HCT116 (cell line): Measurements from ENCODE around the gene NSMCE4A. TPM values are rescaled to one million over a fixed set of nuclear protein-coding genes. Genes with fewer than 3 reads are reported as not detected.
"Not testable (repeated sequence)": the region's sequence is repeated elsewhere in the genome, so short reads cannot be mapped to it uniquely, and the experiment has no call there.

ENCODE experiments used
- ATAC-seq: fragments of 200-7000 bp; cut with Tn5 transposase; 2 replicates; pipeline ENCODE4 v1.9.1; 2020; ENCODE audit warnings: mild to moderate bottlenecking, moderate library complexity
- BruUV-seq: library from RNA; stranded (reverse); fragments of 400-500 nt; replicated peaks from 2 replicates; lab custom pipeline; 2021; lab: Mats Ljungman, UMichigan
- CTCF ChIA-PET: fragments of 300-600 bp; sonication (Branson Sonifier 250); formaldehyde crosslinking; loops from one replicate; lab custom pipeline; 2021; ENCODE audit warnings: antibody characterized with exemption; lab: Charles Lee
- POLR2A ChIA-PET: fragments of 300-600, 350-600 bp; sonication (Branson Sonifier 250); formaldehyde crosslinking; loops from one replicate; lab custom pipeline; 2021; ENCODE audit warnings: antibody characterized with exemption; lab: Charles Lee
- RAD21 ChIA-PET, 2 experiments: fragments of 300-600 bp; sonication (Branson Sonifier 250); formaldehyde crosslinking; loops; one replicate each; lab custom pipeline; 2023; ENCODE audit warnings: low total read pairs in 2 of 2; ENCODE audit not compliant: uncharacterized antibody in 2 of 2, unreplicated experiment in 2 of 2, low non-redundant PET in 1 of 2; lab: Charles Lee
- DNase-seq: peaks from one replicate; pipeline ENCODE4 v3.0.0-alpha.2; 2010; ENCODE audit warnings: low read depth, low spot score
- H2AFZ ChIP-seq: fragments of 200-600 bp; shearing (Covaris generic), sonication (generic); 2 replicates; pipeline ENCODE4 v1.6.1; 2017; ENCODE audit warnings: low read depth, mixed run types, mixed read lengths, antibody characterized with exemption, low read length; ENCODE audit not compliant: poor library complexity, severe bottlenecking
- H3K27ac ChIP-seq: 2 replicates; pipeline ENCODE4 v1.5.1; 2012; ENCODE audit warnings: low read depth, low read length
- H3K27me3 ChIP-seq: fragments of 200-600 bp; sonication (generic); 2 replicates; pipeline ENCODE4 v1.6.1; 2016; ENCODE audit warnings: mixed run types, low read length, mixed read lengths; ENCODE audit not compliant: insufficient read depth
- H3K36me3 ChIP-seq, 2 experiments: fragments of 200-500 bp in 1 of 2; fragments of 200-600 bp in 1 of 2; sonication (Bioruptor generic) in 1 of 2; sonication (generic) in 1 of 2; 2 replicates each; pipeline versions ENCODE4 v1.5.1 to v1.6.1; 2014 to 2016; ENCODE audit warnings: low read length in 2 of 2, inconsistent platforms in 1 of 2, mixed read lengths in 1 of 2, mixed run types in 1 of 2; ENCODE audit not compliant: insufficient read depth in 2 of 2, control insufficient read depth in 1 of 2
- H3K4me1 ChIP-seq, 2 experiments: fragments of 200-600 bp in 1 of 2; sonication (generic) in 1 of 2; 2 replicates each; pipeline versions ENCODE4 v1.5.1 to v1.6.1; 2012 to 2017; ENCODE audit warnings: low read length in 2 of 2, inconsistent platforms in 1 of 2, mild to moderate bottlenecking in 1 of 2, mixed read lengths in 1 of 2, mixed run types in 1 of 2, moderate library complexity in 1 of 2; ENCODE audit not compliant: insufficient read depth in 2 of 2, control insufficient read depth in 1 of 2
- H3K4me2 ChIP-seq: fragments of 200-600 bp; sonication (generic); 2 replicates; pipeline ENCODE4 v1.6.1; 2017; ENCODE audit warnings: mixed run types, low read length, mixed read lengths
- H3K4me3 ChIP-seq, 2 experiments: fragments of 200-600 bp in 1 of 2; sonication (generic) in 1 of 2; replicated peaks in 1 of 2; 2 replicates each; pipeline ENCODE4 v1.5.1; 2011 to 2016; ENCODE audit warnings: low read length in 2 of 2, control low read depth in 1 of 2, low read depth in 1 of 2, mild to moderate bottlenecking in 1 of 2, mixed read lengths in 1 of 2, mixed run types in 1 of 2
- H3K79me2 ChIP-seq: fragments of 200-600 bp; sonication (generic); 2 replicates; pipeline ENCODE4 v1.6.1; 2017; ENCODE audit warnings: mild to moderate bottlenecking, mixed run types, low read length, moderate library complexity, mixed read lengths; ENCODE audit not compliant: insufficient read depth
- H3K9ac ChIP-seq: fragments of 200-600 bp; sonication (generic); 2 replicates; pipeline ENCODE4 v1.6.1; 2016; ENCODE audit warnings: low read length, mixed read lengths
- H3K9me2 ChIP-seq: fragments of 200-600 bp; sonication (generic), shearing (Covaris generic); 2 replicates; pipeline ENCODE4 v1.6.1; 2017; ENCODE audit warnings: mixed run types, mild to moderate bottlenecking, moderate library complexity; ENCODE audit not compliant: insufficient read depth
- H3K9me3 ChIP-seq, 2 experiments: fragments of 200-500 bp in 1 of 2; fragments of 200-600 bp in 1 of 2; sonication (Bioruptor generic) in 1 of 2; sonication (generic) in 1 of 2; 2 replicates each; pipeline ENCODE4 v1.6.1; 2014 to 2017; ENCODE audit warnings: low read length in 2 of 2, mixed read lengths in 2 of 2, inconsistent platforms in 1 of 2, low read depth in 1 of 2, mild to moderate bottlenecking in 1 of 2, mixed run types in 1 of 2, moderate library complexity in 1 of 2; ENCODE audit not compliant: control insufficient read depth in 1 of 2, insufficient read depth in 1 of 2
- H4K20me1 ChIP-seq: fragments of 200-600 bp; sonication (generic), shearing (Covaris generic); 2 replicates; pipeline ENCODE4 v1.6.1; 2017; ENCODE audit warnings: mixed run types, mild to moderate bottlenecking, moderate library complexity; ENCODE audit not compliant: insufficient read depth
- CBX3 ChIP-seq: IDR thresholded peaks from 2 replicates; pipeline ENCODE4 v1.6.1; 2012; ENCODE audit warnings: low read depth
- CEBPB ChIP-seq: IDR thresholded peaks from 2 replicates; pipeline ENCODE4 v1.6.1; 2012; ENCODE audit warnings: low read depth
- EGR1 ChIP-seq: IDR thresholded peaks from 2 replicates; pipeline ENCODE4 v1.6.1; 2012; ENCODE audit warnings: low read depth
- ELF1 ChIP-seq: IDR thresholded peaks from 2 replicates; pipeline ENCODE4 v1.6.1; 2012; ENCODE audit warnings: low read depth, borderline replicate concordance
- EZH2 ChIP-seq: fragments of 200-600 bp; sonication (generic); IDR thresholded peaks from 2 replicates; pipeline ENCODE4 v1.6.1; 2017; ENCODE audit warnings: antibody characterized with exemption, mixed run types
- FOSL1 ChIP-seq: IDR thresholded peaks from 2 replicates; pipeline ENCODE4 v1.6.1; 2012; ENCODE audit warnings: low read depth
- JUND ChIP-seq: IDR thresholded peaks from 2 replicates; pipeline ENCODE4 v1.6.1; 2012
- POLR2A ChIP-seq: IDR thresholded peaks from 2 replicates; pipeline ENCODE4 v1.7.0; 2011; ENCODE audit warnings: borderline replicate concordance; ENCODE audit not compliant: insufficient read depth, insufficient read length; ENCODE audit errors: extremely low read depth
- POLR2AphosphoS5 ChIP-seq: IDR thresholded peaks from 2 replicates; pipeline ENCODE4 v1.6.1; 2011; ENCODE audit warnings: mild to moderate bottlenecking, low read depth, low read length, moderate library complexity
- RAD21 ChIP-seq: IDR thresholded peaks from 2 replicates; pipeline ENCODE4 v1.6.1; 2012; ENCODE audit warnings: low read depth, mild to moderate bottlenecking
- SP1 ChIP-seq: IDR thresholded peaks from 2 replicates; pipeline ENCODE4 v1.6.1; 2012; ENCODE audit warnings: low read depth
- SRF ChIP-seq: IDR thresholded peaks from 2 replicates; pipeline ENCODE4 v1.6.1; 2012; ENCODE audit warnings: low read depth
- YY1 ChIP-seq: IDR thresholded peaks from 2 replicates; pipeline ENCODE4 v1.6.1; 2011; ENCODE audit warnings: low read length, low read depth, moderate library complexity, mild to moderate bottlenecking; ENCODE audit not compliant: insufficient replicate concordance; ENCODE audit errors: extremely low read depth
- ZNF274 ChIP-seq: fragments of 200-500 bp; sonication (Bioruptor generic); IDR thresholded peaks from 2 replicates; pipeline ENCODE4 v1.6.1; 2014; ENCODE audit warnings: mild to moderate bottlenecking, low read depth, low read length, inconsistent platforms
- intact Hi-C: fragments of 100-400 bp; cut with micrococcal nuclease; formaldehyde crosslinking; loops from 2 replicates; pipeline ENCODE4 v1.10.0; 2022
- total RNA-seq: library from RNA; stranded (reverse); gene quantifications from one replicate; pipeline ENCODE4 v1.2.1, GENCODE V29; 2021; ENCODE audit not compliant: unreplicated experiment
- TF ChIP-seq, protein P1 (sequence below), 3 experiments: fragments of 200-600 bp in 1 of 3; sonication (generic) in 1 of 3; IDR thresholded peaks in 2 of 3; conservative IDR thresholded peaks in 1 of 3; 2 replicates each; pipeline ENCODE4 v1.5.1; 2012 to 2017; ENCODE audit warnings: low read depth in 2 of 3, low read length in 2 of 3, antibody characterized with exemption in 1 of 3, borderline replicate concordance in 1 of 3, control low read depth in 1 of 3, mild to moderate bottlenecking in 1 of 3, mixed read lengths in 1 of 3, mixed run types in 1 of 3, moderate library complexity in 1 of 3; ENCODE audit not compliant: insufficient read depth in 1 of 3

The NSMCE4A gene
- total RNA-seq, 1 experiment from 2014 or later, result 70.6 TPM

DNA sequence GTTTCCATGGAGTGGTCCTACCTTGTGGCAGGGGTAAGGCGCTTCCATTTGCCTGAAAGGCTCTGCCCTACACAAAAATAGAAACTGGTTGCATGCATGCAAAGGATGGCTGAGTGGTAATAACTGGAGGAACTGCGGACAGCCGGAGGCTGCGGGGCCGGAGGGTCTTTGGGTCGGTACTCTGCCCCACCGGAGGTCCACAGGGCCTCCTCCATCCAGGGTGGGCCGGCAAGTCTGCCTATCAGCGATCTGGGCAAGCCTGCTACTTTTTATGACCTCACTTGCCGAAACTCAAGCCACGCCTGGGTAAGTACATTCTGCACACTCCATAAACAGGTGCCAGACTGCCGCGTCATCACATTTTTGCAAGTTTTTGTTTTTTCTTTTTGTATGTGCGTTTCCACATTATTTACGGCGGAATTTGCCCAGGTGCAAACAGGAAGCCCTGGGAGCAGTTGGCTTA lies 44.0 kb upstream of the NSMCE4A start:
- H3K36me3 ChIP-seq, result no peaks in the 10 kb centered on the region
- BruUV-seq, result no TSS peak
- no peak overlapping the region for H3K27ac ChIP-seq
- H3K79me2 ChIP-seq, result no peaks in the 10 kb centered on the region
- CTCF ChIA-PET, result no interaction called here
- DNase-seq, result no peak
- ATAC-seq, result no peak
- no peaks in the 10 kb centered on the region for H3K4me1 ChIP-seq
- RAD21 ChIA-PET, result no interaction called here
- no peak overlapping the region for H3K4me3 ChIP-seq
- no peak overlapping the region for H3K4me2 ChIP-seq
- H3K27me3 ChIP-seq, result no peaks in the 10 kb centered on the region
- H3K9me3 ChIP-seq, result no peaks in the 10 kb centered on the region
- H3K9me2 ChIP-seq, result no peaks in the 10 kb centered on the region
- H4K20me1 ChIP-seq, result no peaks in the 10 kb centered on the region
- H3K9ac ChIP-seq, result no peak overlapping the region
- H2AFZ ChIP-seq, result no peak overlapping the region
- POLR2A ChIA-PET, result no interaction called here
- no peak for TF ChIP-seq POLR2A
- TF ChIP-seq, all 23 proteins: peak for 0
- intact Hi-C loops, result no loop called here

DNA sequence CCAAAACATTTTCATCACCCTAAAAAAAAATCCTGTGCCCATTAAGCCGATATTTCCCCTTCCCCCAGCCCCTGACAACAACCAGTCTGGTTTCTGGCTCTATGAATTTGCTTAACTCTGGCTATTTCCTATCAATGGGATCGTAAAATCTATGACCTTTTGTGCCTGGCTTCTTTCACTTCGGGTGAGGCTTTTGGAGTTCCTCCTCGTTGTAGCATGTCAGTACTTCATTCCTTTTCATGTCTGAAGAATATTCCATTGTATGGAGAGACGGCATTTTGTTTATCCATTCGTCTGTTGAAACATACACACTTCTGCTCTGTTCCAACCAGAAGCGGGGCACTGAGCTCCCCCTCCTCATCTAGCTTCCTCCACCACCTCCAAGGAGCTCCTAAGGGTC lies 43.5 kb upstream of the NSMCE4A start:
- Histone ChIP-seq H3K4me1 (no peaks in the 10 kb centered on the region), H2AFZ (no peak overlapping the region), H3K4me2 (no peak overlapping the region), H3K36me3 (no peaks in the 10 kb centered on the region), H3K27ac (no peak overlapping the region), H4K20me1 (no peaks in the 10 kb centered on the region), H3K9me3 (no peaks in the 10 kb centered on the region), H3K9ac (no peak overlapping the region), H3K79me2 (no peaks in the 10 kb centered on the region), H3K27me3 (no peaks in the 10 kb centered on the region), H3K9me2 (no peaks in the 10 kb centered on the region), H3K4me3 (no peak overlapping the region)
- POLR2A ChIA-PET, result no interaction called here
- intact Hi-C loops, result no loop called here
- RAD21 ChIA-PET, result no interaction called here
- no peak for ATAC-seq
- CTCF ChIA-PET, result no interaction called here
- BruUV-seq, result no TSS peak
- no peak for DNase-seq
- TF ChIP-seq, protein P1, sequence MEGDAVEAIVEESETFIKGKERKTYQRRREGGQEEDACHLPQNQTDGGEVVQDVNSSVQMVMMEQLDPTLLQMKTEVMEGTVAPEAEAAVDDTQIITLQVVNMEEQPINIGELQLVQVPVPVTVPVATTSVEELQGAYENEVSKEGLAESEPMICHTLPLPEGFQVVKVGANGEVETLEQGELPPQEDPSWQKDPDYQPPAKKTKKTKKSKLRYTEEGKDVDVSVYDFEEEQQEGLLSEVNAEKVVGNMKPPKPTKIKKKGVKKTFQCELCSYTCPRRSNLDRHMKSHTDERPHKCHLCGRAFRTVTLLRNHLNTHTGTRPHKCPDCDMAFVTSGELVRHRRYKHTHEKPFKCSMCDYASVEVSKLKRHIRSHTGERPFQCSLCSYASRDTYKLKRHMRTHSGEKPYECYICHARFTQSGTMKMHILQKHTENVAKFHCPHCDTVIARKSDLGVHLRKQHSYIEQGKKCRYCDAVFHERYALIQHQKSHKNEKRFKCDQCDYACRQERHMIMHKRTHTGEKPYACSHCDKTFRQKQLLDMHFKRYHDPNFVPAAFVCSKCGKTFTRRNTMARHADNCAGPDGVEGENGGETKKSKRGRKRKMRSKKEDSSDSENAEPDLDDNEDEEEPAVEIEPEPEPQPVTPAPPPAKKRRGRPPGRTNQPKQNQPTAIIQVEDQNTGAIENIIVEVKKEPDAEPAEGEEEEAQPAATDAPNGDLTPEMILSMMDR (IDR thresholded peaks at IDR 0.05 in 2 of 3, conservative IDR thresholded peaks at IDR 0.05 in 1 of 3; ENCODE audit: borderline replicate concordance in 1 of 3, insufficient read depth in 1 of 3, low read depth in 2 of 3, low read length in 2 of 3), result no peak
- TF ChIP-seq ELF1 (no peak), JUND (no peak), FOSL1 (no peak), POLR2A (no peak), SP1 (no peak), EZH2 (no peak), RAD21 (no peak), YY1 (no peak), EGR1 (no peak), POLR2AphosphoS5 (no peak), ZNF274 (no peak), SRF (no peak), CBX3 (no peak), CEBPB (no peak)
- TF ChIP-seq, all 23 proteins: peak for 0

DNA sequence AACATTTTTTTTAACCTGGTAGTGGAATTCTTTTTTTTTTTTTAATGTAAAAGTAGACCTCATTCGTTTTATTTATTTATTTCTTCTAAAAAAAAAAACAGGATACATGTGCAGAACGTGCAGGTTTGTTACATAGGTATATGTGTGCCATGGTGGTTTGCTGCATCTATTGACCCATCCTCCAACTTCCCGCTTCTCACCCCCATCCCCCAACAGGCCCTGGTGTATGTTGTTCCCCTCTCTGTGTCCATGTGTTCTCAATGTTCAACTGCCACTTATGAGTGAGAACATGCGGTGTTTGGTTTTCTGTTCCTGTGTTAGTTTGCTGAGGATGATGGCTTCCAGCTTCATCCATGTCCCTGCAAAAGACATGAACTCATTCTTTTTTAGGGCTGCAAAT lies 42.9 kb upstream of the NSMCE4A start:
- DNase-seq, H3K9me2 ChIP-seq, RAD21 ChIA-PET, POLR2A ChIA-PET, H3K9me3 ChIP-seq, H3K4me3 ChIP-seq, H3K9ac ChIP-seq, BruUV-seq, H3K36me3 ChIP-seq, CTCF ChIA-PET, intact Hi-C loops, ATAC-seq, H2AFZ ChIP-seq, H3K27ac ChIP-seq, H3K27me3 ChIP-seq, H3K79me2 ChIP-seq, H4K20me1 ChIP-seq, H3K4me2 ChIP-seq, H3K4me1 ChIP-seq: not testable (repeated sequence)
